GM19468 (cell line): Measurements from ENCODE around the gene STXBP5.

Source experiments
- ATAC-seq: cut with Tn5 transposase; IDR thresholded peaks from one replicate; pipeline ENCODE4 v1.9.1; 2021; ENCODE audit warnings: mild to moderate bottlenecking, moderate library complexity, moderate number of reproducible peaks; ENCODE audit not compliant: unreplicated experiment; ENCODE audit errors: extremely low read depth

Gene STXBP5

DNA sequence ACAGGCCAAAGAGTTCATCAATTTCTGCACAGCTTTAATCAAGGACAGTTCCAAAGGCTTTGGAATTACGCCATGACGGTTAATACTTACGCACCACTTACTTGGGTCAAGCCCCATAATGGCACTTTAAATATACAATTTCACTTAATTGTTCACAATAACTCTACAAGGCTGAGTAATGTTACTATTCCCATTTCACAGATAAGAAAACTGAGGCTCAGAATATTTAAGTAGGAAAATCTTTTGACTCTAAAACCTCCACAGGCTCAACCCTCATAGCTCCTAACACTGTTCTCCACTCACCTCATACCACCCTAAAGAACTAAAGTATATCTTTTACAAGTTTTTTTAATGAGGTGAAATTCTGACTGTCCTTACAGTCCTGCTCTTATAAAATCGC, 212.4 kb downstream of the STXBP5 start:
- ATAC-seq: no peak

DNA sequence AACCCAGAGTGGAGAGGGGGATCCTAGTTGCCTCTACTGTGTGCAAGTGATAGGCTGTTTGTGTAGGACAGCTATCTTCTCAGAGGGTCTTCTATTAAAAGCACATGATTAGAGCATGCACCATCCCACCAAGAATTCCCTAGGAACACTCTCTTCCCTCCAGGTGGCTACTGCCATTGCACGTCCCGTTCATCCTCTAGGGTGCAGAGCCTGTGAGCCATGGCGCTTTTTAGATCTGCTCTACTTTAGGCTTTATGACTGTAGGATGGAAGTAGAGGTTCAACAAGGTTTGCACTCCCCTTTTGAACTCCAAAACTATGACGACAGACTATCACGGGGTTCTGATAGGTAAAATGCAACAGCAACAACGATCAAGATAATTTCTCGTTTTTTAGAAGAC, 213.7 kb downstream of the STXBP5 start:
- no peak for ATAC-seq

DNA sequence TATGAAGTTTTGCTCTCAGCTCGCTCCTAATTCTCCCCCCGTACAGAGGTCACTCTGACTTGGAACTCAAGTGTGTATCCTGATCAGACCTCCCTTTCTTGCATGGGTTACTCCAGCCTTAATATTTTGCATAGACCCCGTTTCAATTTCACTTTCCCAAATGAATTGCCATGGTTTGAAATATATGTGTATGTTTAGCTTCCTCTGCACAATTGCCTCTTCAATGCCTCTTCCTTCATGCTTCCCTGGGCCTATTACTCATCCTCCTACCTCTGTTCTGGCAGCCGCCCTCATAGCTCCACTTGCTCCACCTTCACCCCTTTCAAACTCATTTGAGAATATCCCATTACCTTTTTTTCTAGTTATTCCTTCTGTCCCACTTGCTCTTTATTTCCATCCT, 214.3 kb downstream of the STXBP5 start:
- no peak for ATAC-seq

DNA sequence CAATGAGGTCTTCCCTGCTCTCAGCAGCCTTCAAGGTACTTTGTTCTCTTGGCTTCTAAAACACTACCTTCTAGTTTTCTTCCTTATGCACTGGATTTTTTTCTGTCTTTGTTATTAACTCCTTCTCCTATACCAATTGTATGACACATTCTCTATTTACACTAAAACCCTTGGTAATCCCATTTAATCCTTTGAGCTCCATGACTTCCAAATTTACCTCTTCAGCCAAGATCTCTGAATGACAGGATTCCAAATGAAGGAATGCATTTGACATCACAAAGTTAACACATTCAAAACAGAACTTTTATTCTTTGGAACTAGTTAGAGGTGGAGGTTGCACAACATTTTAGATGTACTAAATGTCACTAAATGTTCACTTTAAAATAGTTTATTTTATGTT, 217.7 kb downstream of the STXBP5 start:
- ATAC-seq: no peak

DNA sequence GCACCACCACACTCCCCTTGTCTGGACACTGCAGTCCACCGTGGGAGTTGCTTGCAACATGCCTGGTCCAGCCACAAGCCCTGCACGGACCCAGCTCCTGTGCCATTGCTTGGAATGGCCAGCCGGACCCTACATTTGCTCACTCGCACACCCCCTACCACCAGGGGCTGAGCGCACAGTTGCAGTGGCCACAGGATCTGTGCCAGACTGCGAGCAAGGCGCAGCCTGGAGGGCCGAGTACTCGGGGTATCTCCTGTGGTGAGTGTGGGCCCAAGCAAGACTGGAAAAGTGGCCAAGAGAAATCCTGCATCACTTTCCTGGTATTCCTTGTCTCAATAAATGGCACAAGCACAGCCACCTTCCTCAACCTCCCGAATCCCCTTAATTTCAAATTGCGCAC, 218.9 kb downstream of the STXBP5 start:
- ATAC-seq: no peak

DNA sequence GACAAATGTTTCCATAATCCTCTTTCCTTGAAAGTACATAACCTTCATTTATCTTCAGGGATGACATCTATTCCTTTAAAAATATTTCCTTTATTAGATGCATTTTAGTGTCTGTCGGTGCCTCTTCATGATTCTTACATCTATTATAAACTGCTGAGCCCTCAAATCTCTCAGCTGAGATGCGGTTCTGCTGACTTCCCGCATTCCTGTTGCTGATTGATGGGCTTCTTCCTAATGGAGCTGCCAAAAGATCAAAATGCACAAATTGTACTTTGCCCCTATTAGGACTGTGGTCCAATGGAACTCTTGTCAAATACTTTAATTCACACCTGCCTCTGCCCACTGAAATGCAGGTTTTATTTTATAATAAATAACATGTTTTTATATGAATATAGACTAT, 225.6 kb downstream of the STXBP5 start:
- no peak for ATAC-seq

DNA sequence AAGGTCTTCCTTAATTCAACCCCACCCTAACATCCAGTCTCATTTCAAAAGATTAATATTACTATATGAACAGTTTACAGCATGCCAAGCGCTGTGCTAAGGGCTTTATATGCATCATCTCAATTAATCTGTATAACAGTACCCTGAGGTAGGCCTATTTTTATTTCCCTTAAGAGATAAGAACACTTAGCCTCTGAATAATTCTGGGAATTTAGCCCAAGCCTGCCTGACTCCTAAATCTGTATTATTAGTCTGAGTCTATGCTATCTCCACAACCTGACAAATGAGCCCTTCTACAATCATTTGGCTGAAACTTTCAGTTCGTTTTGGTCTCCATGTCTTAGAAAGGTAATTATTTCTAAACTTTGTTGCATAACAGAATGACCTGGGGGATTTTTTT, 226.6 kb downstream of the STXBP5 start:
- no peak for ATAC-seq

DNA sequence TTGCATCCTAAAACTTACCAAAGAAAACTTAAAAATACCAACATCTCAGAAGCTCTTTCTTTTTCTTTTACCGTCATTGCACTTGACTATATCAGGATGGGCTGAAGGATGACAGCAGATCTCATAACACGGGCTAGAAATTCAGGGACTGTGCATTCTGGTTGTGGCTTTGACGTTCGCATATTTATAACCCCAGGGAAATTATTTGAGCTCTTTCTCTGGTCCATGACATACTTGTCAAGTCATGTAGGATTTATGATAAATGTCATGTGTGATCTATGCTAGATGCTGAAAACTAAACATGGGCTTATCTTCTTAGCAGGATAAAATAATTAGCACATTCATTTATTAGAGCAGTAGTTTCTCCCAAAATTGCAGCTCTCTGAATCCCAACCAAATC, 229.9 kb downstream of the STXBP5 start:
- ATAC-seq: no peak

DNA sequence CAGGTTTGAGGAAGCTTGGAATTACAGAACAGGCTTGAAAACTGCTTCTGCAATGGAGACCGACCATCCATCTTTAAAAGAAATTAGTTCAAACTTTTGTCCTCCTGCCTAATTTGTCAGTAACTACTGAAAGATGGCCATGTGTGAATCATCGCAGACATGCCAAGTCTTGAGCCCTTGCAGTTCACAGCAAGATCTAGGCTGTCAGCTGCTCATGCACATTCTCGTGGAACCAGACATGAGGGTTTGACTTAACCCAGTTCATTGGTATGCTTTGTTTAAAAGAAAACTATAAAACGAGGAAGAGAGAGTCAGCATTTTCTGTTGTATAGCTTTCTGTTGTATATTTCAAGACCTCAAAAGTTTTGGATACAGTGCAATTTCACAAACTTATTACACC, 230.3 kb downstream of the STXBP5 start:
- ATAC-seq: no peak

DNA sequence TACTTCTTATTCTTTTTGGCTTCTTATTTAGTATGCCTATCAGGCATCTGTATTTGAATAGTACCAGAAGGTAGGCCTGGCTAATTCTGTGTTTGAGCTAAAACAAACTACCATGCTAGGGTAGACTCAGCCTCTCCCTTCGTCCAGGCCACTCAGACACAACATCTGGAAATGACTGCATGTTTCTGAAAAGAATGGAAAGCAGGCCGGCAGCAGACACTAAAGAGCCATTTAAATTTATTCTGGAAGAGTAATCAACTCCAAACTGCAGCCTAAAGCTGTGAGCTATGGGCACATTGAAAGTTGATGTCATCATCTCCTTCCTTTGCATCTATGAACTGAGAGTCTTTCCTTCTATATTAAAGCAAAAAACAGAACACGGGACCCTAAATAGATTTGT, 233.4 kb downstream of the STXBP5 start:
- no peak for ATAC-seq

DNA sequence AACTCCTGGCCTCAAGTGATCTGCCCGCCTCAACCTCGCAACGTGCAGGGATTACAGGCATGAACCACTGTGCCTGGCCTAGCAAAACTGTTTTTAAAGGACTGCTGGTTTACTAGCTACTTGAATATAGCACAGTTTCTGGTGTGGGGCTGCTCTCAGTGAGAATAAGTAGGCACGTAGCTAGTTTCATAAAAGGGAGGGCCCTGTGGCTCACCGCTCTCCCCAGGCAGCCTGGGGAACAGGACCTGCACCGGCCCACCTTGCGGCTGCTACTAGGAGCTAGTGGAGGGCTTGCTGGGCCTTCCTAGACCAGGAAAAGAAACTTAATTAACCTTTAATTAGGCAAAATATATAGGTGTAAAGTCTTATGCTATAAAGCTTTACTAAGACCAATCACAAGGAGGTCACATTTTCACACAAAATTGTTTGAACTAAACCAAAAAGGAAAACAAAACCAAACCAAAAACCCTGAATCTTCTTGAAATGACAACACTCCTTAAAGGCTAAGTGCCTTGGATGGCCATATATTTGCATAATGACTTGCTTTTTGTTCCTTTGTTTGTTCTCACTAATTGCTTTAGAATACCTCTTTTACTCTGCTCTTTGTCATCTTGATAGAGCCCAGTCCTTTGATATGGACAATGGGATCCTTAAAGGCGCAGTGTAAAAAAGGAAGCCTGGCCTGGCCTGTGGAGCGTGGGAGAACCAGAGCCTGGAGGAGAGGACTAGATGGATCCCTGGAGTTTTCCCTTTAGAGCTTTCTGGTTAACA, 234.7 kb downstream of the STXBP5 start:
- ATAC-seq: peak; percentile 17
